Stimulated activated CD8-positive, alpha-beta memory T cell treated with anti-CD3 and anti-CD28 coated beads, Interleukin-4, amount 100 ng/mL, for 48 hours (primary cell): ENCODE measurements around the gene NEK5.
A peak's percentile ranks its signal among the peaks of the same experiment; 100 is the strongest.
"Not testable (repeated sequence)": the region's sequence is repeated elsewhere in the genome, so short reads cannot be mapped to it uniquely, and the experiment has no call there.

Source experiments
- DNase-seq: peaks from one replicate; pipeline ENCODE4 v3.0.0-alpha.2; 2020

Gene NEK5

GRCh38 chr13:52137489-52137888 is 8.6 kb upstream of the NEK5 start:
- no peak for DNase-seq

- no peak for DNase-seq
Observed at GRCh38 chr13:52136763-52137162, 7.9 kb upstream of the NEK5 start.

- no peak for DNase-seq
Observed at GRCh38 chr13:52130641-52131040, 1.8 kb upstream of the NEK5 start.

- DNase-seq: peak; percentile 66
Observed at GRCh38 chr13:52127783-52128702, 830 bp downstream of the NEK5 start.

- no peak for DNase-seq
Observed at GRCh38 chr13:52127378-52127777, 1.5 kb downstream of the NEK5 start.

- DNase-seq: no peak
Observed at GRCh38 chr13:52125547-52125946, 3.3 kb downstream of the NEK5 start.

GRCh38 chr13:52118595-52118994 is 10.3 kb downstream of the NEK5 start:
- DNase-seq: no peak

- DNase-seq: no peak
Observed at GRCh38 chr13:52118095-52118494, 10.8 kb downstream of the NEK5 start.

GRCh38 chr13:52112591-52112990 is 16.3 kb downstream of the NEK5 start:
- DNase-seq: no peak

- no peak for DNase-seq
Observed at GRCh38 chr13:52109116-52109670, 19.7 kb downstream of the NEK5 start.

- DNase-seq: no peak
Observed at GRCh38 chr13:52105841-52106240, 23.0 kb downstream of the NEK5 start.

- DNase-seq: no peak
Observed at GRCh38 chr13:52104624-52105023, 24.2 kb downstream of the NEK5 start.

- no peak for DNase-seq
Observed at GRCh38 chr13:52103386-52103785, 25.5 kb downstream of the NEK5 start.

GRCh38 chr13:52102423-52102822 is 26.4 kb downstream of the NEK5 start:
- DNase-seq: not testable (repeated sequence)

- DNase-seq: no peak
Observed at GRCh38 chr13:52097197-52097596, 31.7 kb downstream of the NEK5 start.

GRCh38 chr13:52096748-52097147 is 32.1 kb downstream of the NEK5 start:
- no peak for DNase-seq

- no peak for DNase-seq
Observed at GRCh38 chr13:52096062-52096461, 32.8 kb downstream of the NEK5 start.

- DNase-seq: no peak
Observed at GRCh38 chr13:52092087-52092486, 36.8 kb downstream of the NEK5 start.

- no peak for DNase-seq
Observed at GRCh38 chr13:52091473-52091872, 37.4 kb downstream of the NEK5 start.

GRCh38 chr13:52085421-52085820 is 43.5 kb downstream of the NEK5 start:
- DNase-seq: no peak

- DNase-seq: not testable (repeated sequence)
Observed at GRCh38 chr13:52084981-52085380, 43.9 kb downstream of the NEK5 start.

- DNase-seq: no peak
Observed at GRCh38 chr13:52082601-52083000, 46.3 kb downstream of the NEK5 start.

- not testable (repeated sequence) for DNase-seq
Observed at GRCh38 chr13:52079891-52080290, 49.0 kb downstream of the NEK5 start.

GRCh38 chr13:52070929-52071523 is 57.8 kb downstream of the NEK5 start:
- DNase-seq: peak; percentile 27
